ENCODE results near the gene SLC6A8.
"Not testable (repeated sequence)": the region's sequence is repeated elsewhere in the genome, so short reads cannot be mapped to it uniquely, and the experiment has no call there.

SLC6A8 gene

GRCh38 chrX:153708415-153708814, 20.7 kb downstream of the SLC6A8 start:
- peak; percentile 34 for DNase-seq (ENCODE audit: low spot score)

- no peak for DNase-seq (ENCODE audit: low spot score)
Observed at GRCh38 chrX:153709726-153710674, 22.3 kb downstream of the SLC6A8 start.

GRCh38 chrX:153714256-153714655, 26.5 kb downstream of the SLC6A8 start:
- no peak for DNase-seq (ENCODE audit: low spot score)

- DNase-seq (ENCODE audit: low spot score), result no peak
Observed at GRCh38 chrX:153717445-153717844, 29.7 kb downstream of the SLC6A8 start.

GRCh38 chrX:153719238-153719637, 31.5 kb downstream of the SLC6A8 start:
- no peak for DNase-seq (ENCODE audit: low spot score)

GRCh38 chrX:153719701-153720100, 32.0 kb downstream of the SLC6A8 start:
- no peak for DNase-seq (ENCODE audit: low spot score)

GRCh38 chrX:153722704-153723350, 35.1 kb downstream of the SLC6A8 start:
- DNase-seq (ENCODE audit: low spot score), result no peak

- peak; percentile 32 for DNase-seq (ENCODE audit: low spot score)
Observed at GRCh38 chrX:153723351-153724251, 35.9 kb downstream of the SLC6A8 start.

- DNase-seq (ENCODE audit: low spot score), result peak; percentile 88
Observed at GRCh38 chrX:153724252-153725038, 36.7 kb downstream of the SLC6A8 start, which contains the start of the genes ABCD1 and BCAP31. TSS of gene ABCD1 (plus strand) at chrX:153724856. CDS start at chrX:153725267, 411 bp downstream. TSS of gene BCAP31 (minus strand) at chrX:153724387. CDS start at chrX:153723244, 1,143 bp downstream.

GRCh38 chrX:153725039-153725831, 37.5 kb downstream of the SLC6A8 start:
- no peak for DNase-seq (ENCODE audit: low spot score)

- DNase-seq (ENCODE audit: low spot score), result no peak
Observed at GRCh38 chrX:153725832-153726285, 38.1 kb downstream of the SLC6A8 start.

- peak; percentile 41 for DNase-seq (ENCODE audit: low spot score)
Observed at GRCh38 chrX:153726286-153727122, 38.8 kb downstream of the SLC6A8 start.

- DNase-seq (ENCODE audit: low spot score), result no peak
Observed at GRCh38 chrX:153727123-153727931, 39.6 kb downstream of the SLC6A8 start.

GRCh38 chrX:153728095-153728494, 40.4 kb downstream of the SLC6A8 start:
- no peak for DNase-seq (ENCODE audit: low spot score)

GRCh38 chrX:153728951-153729631, 41.4 kb downstream of the SLC6A8 start:
- no peak for DNase-seq (ENCODE audit: low spot score)

- DNase-seq (ENCODE audit: low spot score), result not testable (repeated sequence)
Observed at GRCh38 chrX:153730115-153730514, 42.4 kb downstream of the SLC6A8 start.

GRCh38 chrX:153731117-153731844, 43.6 kb downstream of the SLC6A8 start:
- no peak for DNase-seq (ENCODE audit: low spot score)
